Ishikawa (cell line): ENCODE results near the gene LOXHD1.

Experiments
- CEBPB ChIP-seq: IDR thresholded peaks from 2 replicates; pipeline ENCODE4 v1.6.1; 2012
- CREB1 ChIP-seq: IDR thresholded peaks from 2 replicates; pipeline ENCODE4 v1.6.1; 2012; ENCODE audit warnings: low read depth
- EGR1 ChIP-seq: IDR thresholded peaks from 2 replicates; pipeline ENCODE4 v1.6.1; 2012
- EP300 ChIP-seq: IDR thresholded peaks from 2 replicates; pipeline ENCODE4 v1.6.1; 2012; ENCODE audit warnings: borderline replicate concordance
- FOXM1 ChIP-seq: IDR thresholded peaks from 2 replicates; pipeline ENCODE4 v1.6.1; 2012; ENCODE audit warnings: low read depth, borderline replicate concordance
- MAX ChIP-seq: IDR thresholded peaks from 2 replicates; pipeline ENCODE4 v1.6.1; 2012
- NFIC ChIP-seq: IDR thresholded peaks from 2 replicates; pipeline ENCODE4 v1.6.1; 2012
- RAD21 ChIP-seq: IDR thresholded peaks from 2 replicates; pipeline ENCODE4 v1.6.1; 2012; ENCODE audit warnings: low read depth
- REST ChIP-seq: IDR thresholded peaks from 2 replicates; pipeline ENCODE4 v1.6.1; 2012; ENCODE audit warnings: low read depth, mild to moderate bottlenecking
- TAF1 ChIP-seq: IDR thresholded peaks from 2 replicates; pipeline ENCODE4 v1.6.1; 2012; ENCODE audit warnings: low read depth, mild to moderate bottlenecking
- TCF12 ChIP-seq: IDR thresholded peaks from 2 replicates; pipeline ENCODE4 v1.6.1; 2012; ENCODE audit warnings: low read depth
- TEAD4 ChIP-seq: IDR thresholded peaks from 2 replicates; pipeline ENCODE4 v1.6.1; 2012
- USF1 ChIP-seq: IDR thresholded peaks from 2 replicates; pipeline ENCODE4 v1.6.1; 2012
- YY1 ChIP-seq: IDR thresholded peaks from 2 replicates; pipeline ENCODE4 v1.6.1; 2012; ENCODE audit warnings: low read depth
- ZBTB7A ChIP-seq: IDR thresholded peaks from 2 replicates; pipeline ENCODE4 v1.6.1; 2012; ENCODE audit warnings: low read depth

Gene LOXHD1

GRCh38 chr18:46650681-46651080 lies 6.3 kb downstream of the LOXHD1 start:
- TF ChIP-seq TCF12: no peak
- no peak for TF ChIP-seq USF1
- TF ChIP-seq REST: no peak
- no peak for TF ChIP-seq CEBPB
- TF ChIP-seq TAF1: no peak
- no peak for TF ChIP-seq FOXM1
- TF ChIP-seq TEAD4: no peak
- no peak for TF ChIP-seq EGR1
- TF ChIP-seq EP300: no peak
- no peak for TF ChIP-seq YY1
- TF ChIP-seq NFIC: no peak
- TF ChIP-seq ZBTB7A: no peak
- TF ChIP-seq MAX: no peak
- no peak for TF ChIP-seq RAD21
- TF ChIP-seq CREB1: no peak

- TF ChIP-seq TCF12 (no peak), MAX (no peak), ZBTB7A (no peak), TEAD4 (no peak), CREB1 (no peak), USF1 (no peak), CEBPB (no peak), RAD21 (no peak), FOXM1 (no peak), EP300 (no peak), EGR1 (no peak), TAF1 (no peak)
These were observed 7.8 kb downstream of the LOXHD1 start for GRCh38 chr18:46649071-46649862.

- TF ChIP-seq MAX (no peak), USF1 (no peak), TEAD4 (no peak), CEBPB (no peak)
These were observed 10.6 kb downstream of the LOXHD1 start for GRCh38 chr18:46646468-46646867.

GRCh38 chr18:46642561-46642960 lies 14.5 kb downstream of the LOXHD1 start:
- TF ChIP-seq USF1 (no peak), ZBTB7A (no peak), FOXM1 (no peak)

- TF ChIP-seq EP300: no peak
- no peak for TF ChIP-seq TEAD4
- no peak for TF ChIP-seq EGR1
- TF ChIP-seq MAX: no peak
- no peak for TF ChIP-seq RAD21
- no peak for TF ChIP-seq CREB1
- no peak for TF ChIP-seq YY1
- TF ChIP-seq NFIC: no peak
- no peak for TF ChIP-seq CEBPB
- no peak for TF ChIP-seq FOXM1
These were observed 15.1 kb downstream of the LOXHD1 start for GRCh38 chr18:46641917-46642316.

- TF ChIP-seq USF1: no peak
- no peak for TF ChIP-seq ZBTB7A
- no peak for TF ChIP-seq CREB1
- no peak for TF ChIP-seq YY1
- TF ChIP-seq CEBPB: no peak
- TF ChIP-seq EP300: no peak
- TF ChIP-seq MAX: no peak
- TF ChIP-seq TCF12: no peak
- no peak for TF ChIP-seq TAF1
- TF ChIP-seq RAD21: no peak
- no peak for TF ChIP-seq EGR1
- TF ChIP-seq TEAD4: no peak
- TF ChIP-seq NFIC: no peak
- no peak for TF ChIP-seq REST
- TF ChIP-seq FOXM1: no peak
These were observed 17.6 kb downstream of the LOXHD1 start for GRCh38 chr18:46639386-46639785.
